Activated CD4-positive, alpha-beta memory T cell treated with anti-CD3 and anti-CD28 coated beads, Interleukin-2, amount 10 ng/mL, durations not matched to agents 7 days and 5 days (primary cell): Measurements from ENCODE around the gene GTPBP2. TPM values are rescaled to one million over a fixed set of nuclear protein-coding genes. Genes with fewer than 3 reads are reported as not detected.
"Not testable (repeated sequence)": the region's sequence is repeated elsewhere in the genome, so short reads cannot be mapped to it uniquely, and the experiment has no call there.

Experiments
- CTCF ChIA-PET: fragments of 350-600 bp; sonication (Branson Sonifier 250); formaldehyde crosslinking; loops from one replicate; lab custom pipeline; 2021; ENCODE audit warnings: antibody characterized with exemption, inconsistent platforms; lab: Charles Lee
- POLR2A ChIA-PET: fragments of 350-600 bp; sonication (Branson Sonifier 250); formaldehyde crosslinking; loops from one replicate; lab custom pipeline; 2021; ENCODE audit warnings: antibody characterized with exemption; lab: Charles Lee
- DNase-seq: peaks from one replicate; pipeline ENCODE4 v3.0.0-alpha.2; 2020
- H3K27ac Mint-ChIP-seq: one replicate; pipeline ENCODE4 v1.8.0; 2021; ENCODE audit warnings: mild to moderate bottlenecking, mixed read lengths
- H3K27me3 Mint-ChIP-seq: one replicate; pipeline ENCODE4 v1.8.0; 2021; ENCODE audit warnings: mixed read lengths
- H3K36me3 Mint-ChIP-seq: one replicate; pipeline ENCODE4 v1.8.0; 2021; ENCODE audit warnings: low read depth, mixed read lengths
- H3K4me1 Mint-ChIP-seq: one replicate; pipeline ENCODE4 v1.8.0; 2021; ENCODE audit warnings: mixed read lengths
- H3K4me3 Mint-ChIP-seq: one replicate; pipeline ENCODE4 v1.8.0; 2021; ENCODE audit warnings: mild to moderate bottlenecking, mixed read lengths
- H3K9me3 Mint-ChIP-seq: one replicate; pipeline ENCODE4 v1.8.0; 2021; ENCODE audit warnings: mixed read lengths
- total RNA-seq, 2 experiments: library from RNA; stranded (reverse); gene quantifications; one replicate each; pipeline ENCODE4 v1.2.3, GENCODE V29; 2021

Gene GTPBP2
- total RNA-seq, 2 experiments from 2014 or later: 107 to 112 TPM

- Mint-ChIP-seq H3K9me3 (no peaks in the 10 kb centered on the region), H3K4me1 (peaks cover 41% of the 10 kb centered on the region), H3K4me3 (no peak overlapping the region), H3K27ac (peak overlapping the region; percentile 83), H3K27me3 (peaks cover 6% of the 10 kb centered on the region), H3K36me3 (peaks cover 29% of the 10 kb centered on the region)
- ChIA-PET CTCF (interaction anchor here (1.1 to 3.7 kb wide), 10 partner anchors 16 to 410 kb away, joined by 3 to 22 read pairs (median 8); partner anchors contain the start of genes MRPS18A and VEGFA), POLR2A (interaction anchor here (0.6 to 2.2 kb wide), 5 partner anchors 11 to 119 kb away, joined by 3 to 23 read pairs (median 5); partner anchors contain the start of genes GTPBP2, MAD2L1BP and MRPS18A)
- no peak for DNase-seq
These were observed 40.2 kb upstream of the GTPBP2 start for GRCh38 chr6:43669050-43669921.

- POLR2A ChIA-PET: interaction anchor here (1.1 to 2.2 kb wide), 4 partner anchors 12 to 39 kb away, joined by 3 to 9 read pairs (median 4); partner anchors contain the start of gene GTPBP2
- H3K4me3 Mint-ChIP-seq: no peak overlapping the region
- peak; percentile 53 for DNase-seq
- peaks cover 7% of the 10 kb centered on the region for H3K27me3 Mint-ChIP-seq
- peaks cover 22% of the 10 kb centered on the region for H3K36me3 Mint-ChIP-seq
- CTCF ChIA-PET: interaction anchor here (0.8 to 3.7 kb wide), 19 partner anchors 9 to 410 kb away, joined by 3 to 22 read pairs (median 4); partner anchors contain the start of genes GTPBP2, MRPS18A and VEGFA
- H3K27ac Mint-ChIP-seq: peak overlapping the region; percentile 49
- peaks cover 41% of the 10 kb centered on the region for H3K4me1 Mint-ChIP-seq
- no peaks in the 10 kb centered on the region for H3K9me3 Mint-ChIP-seq
These were observed 39.3 kb upstream of the GTPBP2 start for GRCh38 chr6:43668151-43669028.

DNA sequence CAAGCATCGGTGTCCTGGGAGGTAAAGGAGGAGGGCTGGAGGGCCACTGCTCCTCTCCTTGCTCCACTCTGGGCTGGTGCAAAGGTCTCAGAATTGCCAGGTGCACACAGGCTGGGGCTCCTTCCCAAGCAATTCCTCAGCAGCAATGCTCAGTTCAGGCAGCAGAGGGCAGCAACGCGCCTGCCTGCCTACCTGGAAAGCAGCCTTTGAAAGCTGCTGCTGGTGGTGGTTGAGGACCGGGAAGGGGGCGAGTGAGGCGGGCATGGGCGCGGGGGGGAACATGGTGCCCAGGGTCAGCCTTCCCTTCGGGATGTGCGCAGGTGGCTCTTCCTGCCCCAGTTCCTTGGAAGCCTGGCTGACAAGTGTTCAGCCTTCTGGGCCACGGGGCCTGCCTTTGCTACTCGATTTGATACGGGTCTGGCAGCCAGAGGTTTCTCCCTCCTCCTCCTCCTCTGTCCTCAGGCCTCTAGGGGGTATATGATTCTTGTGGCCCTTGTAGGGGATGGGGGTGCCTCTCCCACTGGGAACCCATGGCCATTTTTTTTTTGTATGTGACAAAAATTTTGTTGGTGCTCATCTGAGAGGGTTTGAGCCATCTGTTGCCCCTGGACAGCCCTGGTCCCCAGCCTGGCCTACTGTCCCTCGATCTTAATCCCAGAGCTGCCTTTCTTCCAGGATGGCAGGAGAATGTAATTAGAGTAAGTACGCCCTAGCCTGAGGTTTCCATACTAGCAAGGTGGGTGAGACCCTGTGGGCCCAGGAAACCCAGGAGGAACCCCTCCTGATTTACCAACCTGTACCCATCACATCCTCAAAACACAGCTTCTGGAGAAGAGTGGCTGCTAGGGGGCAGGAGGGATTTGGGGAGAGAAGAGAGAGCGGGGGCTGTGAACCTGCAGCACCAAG, 38.4 kb upstream of the GTPBP2 start:
- H3K9me3 Mint-ChIP-seq: no peaks in the 10 kb centered on the region
- peaks cover 19% of the 10 kb centered on the region for H3K36me3 Mint-ChIP-seq
- peak; percentile 82 for DNase-seq
- H3K4me1 Mint-ChIP-seq: peaks cover 46% of the 10 kb centered on the region
- no peak overlapping the region for H3K4me3 Mint-ChIP-seq
- CTCF ChIA-PET: interaction anchor here (0.8 to 3.7 kb wide), 23 partner anchors 10 to 411 kb away, joined by 3 to 22 read pairs (median 4); partner anchors contain the start of genes GTPBP2, MAD2L1BP, MRPS18A and VEGFA
- H3K27me3 Mint-ChIP-seq: peaks cover 7% of the 10 kb centered on the region
- no peak overlapping the region for H3K27ac Mint-ChIP-seq
- POLR2A ChIA-PET: interaction anchor here (0.6 to 1.4 kb wide), 5 partner anchors 31 to 412 kb away, joined by 3 to 9 read pairs (median 3); partner anchors contain the start of gene GTPBP2

DNA sequence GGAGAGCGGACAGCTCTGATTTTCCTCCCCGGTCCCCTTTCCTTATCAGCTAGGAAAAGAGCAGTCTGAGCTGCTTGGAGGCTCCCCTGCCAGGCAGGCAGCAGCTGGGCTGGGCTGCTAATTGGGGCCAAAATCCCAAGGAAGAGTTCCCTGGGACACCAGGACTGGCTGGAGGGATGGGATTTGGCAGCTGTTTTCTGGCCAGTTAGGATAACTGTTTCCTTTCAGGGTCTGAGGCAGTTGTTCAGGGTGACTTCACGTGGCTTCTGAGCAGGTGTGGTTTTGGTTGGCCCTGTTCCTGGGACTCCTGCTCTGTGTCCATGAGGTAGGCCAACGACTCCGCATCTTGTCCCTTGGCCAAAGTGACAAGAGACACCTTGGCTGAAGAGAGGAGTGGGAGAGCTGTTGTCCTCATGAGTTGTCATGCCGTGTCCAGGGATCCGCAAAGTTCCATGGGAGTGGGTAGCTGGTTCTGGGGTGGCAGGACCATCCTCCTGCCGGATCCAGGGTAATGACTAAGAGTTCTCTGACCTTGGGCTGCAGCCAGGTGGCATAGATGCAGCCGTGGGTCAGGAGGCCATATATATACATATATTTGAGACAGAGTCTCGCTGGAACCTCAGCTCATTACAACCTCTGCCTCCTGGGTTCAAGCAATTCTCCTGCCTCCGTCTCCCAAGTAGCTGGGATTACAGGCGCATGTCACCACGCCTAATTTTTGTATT, 37.3 kb upstream of the GTPBP2 start:
- Mint-ChIP-seq H3K9me3 (no peaks in the 10 kb centered on the region), H3K36me3 (peaks cover 11% of the 10 kb centered on the region), H3K4me1 (peaks cover 54% of the 10 kb centered on the region), H3K27me3 (peaks cover 7% of the 10 kb centered on the region), H3K27ac (no peak overlapping the region), H3K4me3 (no peak overlapping the region)
- POLR2A ChIA-PET: interaction anchor here (0.7 to 3.4 kb wide), 5 partner anchors 10 to 409 kb away, joined by 3 to 10 read pairs (median 4); partner anchors contain the start of genes GTPBP2 and MAD2L1BP
- CTCF ChIA-PET: interaction anchor here (0.5 to 3.6 kb wide), 10 partner anchors 13 to 413 kb away, joined by 3 to 22 read pairs (median 8); partner anchors contain the start of genes MAD2L1BP, MRPS18A and VEGFA
- DNase-seq: no peak

DNA sequence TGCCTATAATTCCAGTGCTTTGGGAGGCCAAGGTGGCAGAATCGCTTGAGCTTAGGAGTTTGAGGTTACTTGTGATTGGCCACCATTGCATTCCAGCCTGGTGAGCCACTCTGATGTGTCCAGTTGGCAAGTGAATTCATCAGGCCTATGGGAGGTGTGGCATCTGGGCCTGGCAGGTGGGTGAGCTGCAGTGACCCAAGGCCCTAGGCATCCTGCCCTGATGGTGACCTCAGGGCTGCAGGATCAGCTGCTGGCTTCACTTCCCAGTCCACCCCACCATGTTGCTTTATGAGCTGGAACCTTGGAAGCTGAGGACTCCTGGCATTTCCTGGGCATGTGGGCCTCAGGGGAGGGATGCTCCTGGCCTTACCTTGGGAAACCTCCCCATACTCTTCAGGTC, 36.3 kb upstream of the GTPBP2 start:
- H3K9me3 Mint-ChIP-seq: peaks cover 4% of the 10 kb centered on the region
- H3K4me1 Mint-ChIP-seq: peaks cover 45% of the 10 kb centered on the region
- ChIA-PET POLR2A (interaction anchor here (1.0 to 3.4 kb wide), 4 partner anchors 9 to 410 kb away, joined by 3 to 10 read pairs (median 4); partner anchors contain the start of gene MAD2L1BP), CTCF (interaction anchor here (1.2 to 2.3 kb wide), 3 partner anchors 12 to 414 kb away, joined by 3 to 15 read pairs (median 11); partner anchors contain the start of gene MAD2L1BP)
- peaks cover 4% of the 10 kb centered on the region for H3K36me3 Mint-ChIP-seq
- H3K27me3 Mint-ChIP-seq: peaks cover 12% of the 10 kb centered on the region
- no peak overlapping the region for H3K4me3 Mint-ChIP-seq
- no peak overlapping the region for H3K27ac Mint-ChIP-seq
- DNase-seq: no peak

GRCh38 chr6:43662948-43663347, 33.9 kb upstream of the GTPBP2 start:
- Mint-ChIP-seq H3K4me1 (peaks cover 20% of the 10 kb centered on the region), H3K27me3 (peaks cover 16% of the 10 kb centered on the region)
- CTCF ChIA-PET: interaction anchor here (0.6 to 1.4 kb wide), 2 partner anchors 106 to 571 kb away, joined by 3 to 8 read pairs; no protein-coding TSS in a partner anchor
- H3K36me3 Mint-ChIP-seq, H3K27ac Mint-ChIP-seq, DNase-seq, H3K4me3 Mint-ChIP-seq, H3K9me3 Mint-ChIP-seq: not testable (repeated sequence)
- POLR2A ChIA-PET: interaction anchor here (1.8 kb wide), 1 partner anchor 33 kb away, joined by 7 read pairs; the partner anchor contains the start of gene GTPBP2

GRCh38 chr6:43658161-43658560, 29.1 kb upstream of the GTPBP2 start:
- Mint-ChIP-seq H3K4me1 (peaks cover 13% of the 10 kb centered on the region), H3K27me3 (peaks cover 9% of the 10 kb centered on the region), H3K36me3 (no peaks in the 10 kb centered on the region), H3K9me3 (peaks cover 4% of the 10 kb centered on the region), H3K4me3 (no peak overlapping the region), H3K27ac (no peak overlapping the region)
- ChIA-PET CTCF (no interaction called here), POLR2A (no interaction called here)
- DNase-seq: no peak

DNA sequence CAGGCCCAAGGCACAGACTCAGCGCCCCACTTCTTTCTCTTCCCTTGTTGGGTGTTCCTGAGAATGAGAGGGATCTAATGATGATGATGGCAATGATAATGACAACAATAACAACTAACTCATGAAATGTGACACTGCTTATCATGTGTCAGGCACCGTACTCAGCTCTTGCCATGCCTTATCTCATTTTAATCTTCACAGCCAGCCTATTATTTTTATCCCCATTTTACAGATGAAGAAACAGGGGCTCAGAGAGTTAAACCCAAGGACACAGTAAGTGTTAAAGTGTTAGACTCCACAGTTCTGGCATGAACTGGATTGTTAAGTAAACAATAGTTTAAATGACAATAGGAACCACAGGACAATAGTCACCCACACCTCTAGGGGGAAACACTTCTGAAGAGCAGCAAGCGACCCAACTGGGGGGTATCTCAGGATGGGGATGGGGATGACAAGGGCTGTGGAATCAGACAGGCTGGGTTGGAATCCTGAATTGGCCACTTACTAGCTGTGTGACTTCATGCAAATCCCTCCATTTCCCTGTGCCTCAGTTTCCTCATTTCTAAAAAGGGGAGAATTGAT, 28.2 kb upstream of the GTPBP2 start:
- H3K4me3 Mint-ChIP-seq: no peak overlapping the region

GRCh38 chr6:43652822-43653221, 23.8 kb upstream of the GTPBP2 start:
- H3K4me1 Mint-ChIP-seq, H3K9me3 Mint-ChIP-seq, H3K4me3 Mint-ChIP-seq, H3K27ac Mint-ChIP-seq, CTCF ChIA-PET, POLR2A ChIA-PET, H3K27me3 Mint-ChIP-seq, DNase-seq, H3K36me3 Mint-ChIP-seq: not testable (repeated sequence)

More for the DNA sequence above, 28.2 kb upstream of the GTPBP2 start:
- Mint-ChIP-seq H3K27ac (no peak overlapping the region), H3K4me1 (peaks cover 7% of the 10 kb centered on the region), H3K36me3 (no peaks in the 10 kb centered on the region), H3K9me3 (peaks cover 4% of the 10 kb centered on the region), H3K27me3 (peaks cover 9% of the 10 kb centered on the region)
- ChIA-PET CTCF (no interaction called here), POLR2A (interaction anchor here (1.6 to 1.7 kb wide), 2 partner anchors 14 to 28 kb away, joined by 3 to 4 read pairs; partner anchors contain the start of gene GTPBP2)
- DNase-seq: no peak

DNA sequence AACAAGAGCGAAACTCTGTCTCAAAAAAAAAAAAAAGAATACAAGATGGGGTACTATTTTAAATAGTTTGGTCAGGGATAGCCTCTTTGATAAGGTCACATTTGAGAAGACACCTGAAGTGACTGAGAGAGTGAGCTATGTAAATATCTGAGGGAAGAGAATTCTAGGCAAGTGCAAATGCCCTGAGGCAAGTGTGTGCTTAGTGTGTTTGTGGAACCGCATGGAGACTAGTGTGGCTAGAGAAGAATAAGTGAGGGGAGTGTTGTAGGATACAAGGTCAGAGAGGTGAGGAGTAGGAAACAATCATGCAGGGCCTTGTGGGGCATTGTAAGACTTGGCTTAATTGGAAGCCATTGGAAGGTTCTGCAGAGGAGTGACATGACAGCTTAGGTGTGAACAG, 19.2 kb upstream of the GTPBP2 start:
- no peak overlapping the region for H3K27ac Mint-ChIP-seq
- no peaks in the 10 kb centered on the region for H3K36me3 Mint-ChIP-seq
- H3K9me3 Mint-ChIP-seq: no peaks in the 10 kb centered on the region
- peaks cover 9% of the 10 kb centered on the region for H3K4me1 Mint-ChIP-seq
- POLR2A ChIA-PET: interaction anchor here (2.1 kb wide), 1 partner anchor 18 kb away, joined by 7 read pairs; the partner anchor contains the start of gene GTPBP2
- no peak overlapping the region for H3K4me3 Mint-ChIP-seq
- DNase-seq: no peak
- H3K27me3 Mint-ChIP-seq: peaks cover 2% of the 10 kb centered on the region
- CTCF ChIA-PET: interaction anchor here (1.7 kb wide), 1 partner anchor 122 kb away, joined by 3 read pairs; the partner anchor contains the start of gene VEGFA
